ENCODE measurements around the gene PAK4.
A peak's percentile ranks its signal among the peaks of the same experiment; 100 is the strongest.
"Not testable (repeated sequence)": the region's sequence is repeated elsewhere in the genome, so short reads cannot be mapped to it uniquely, and the experiment has no call there.

The PAK4 gene

GRCh38 chr19:39125554-39126311 lies at the start of gene PAK4:
Gene PAK4, plus strand, starts transcription at chr19:39125786. Its CDS starts 43,768 bp downstream, at chr19:39169554.
- intact Hi-C loops (cut with DNase I), result no loop called here
- peak; percentile 96 to 100 (median 98) for DNase-seq

DNA sequence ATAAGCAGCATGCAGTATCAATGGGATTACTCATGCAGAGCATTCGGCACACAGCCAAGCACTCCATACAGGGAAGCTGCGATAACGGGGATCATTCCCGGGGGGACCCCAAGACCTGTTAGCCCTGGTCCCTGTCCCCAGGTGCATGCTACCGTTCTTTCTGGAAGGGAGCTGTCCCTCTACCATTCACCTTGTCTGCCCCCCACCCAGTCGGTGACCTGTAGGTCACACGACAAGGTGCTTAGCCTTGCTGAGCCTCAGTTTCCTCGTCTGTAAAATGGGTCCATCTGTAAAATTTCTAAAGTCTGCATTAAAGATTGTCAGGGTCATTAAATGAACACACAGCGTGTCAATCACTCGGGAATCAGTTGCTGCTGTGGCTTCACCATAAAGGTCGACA lies 48.3 kb upstream of the PAK4 start:
- peak in 1 of 10 donors; percentile 72 for DNase-seq
- intact Hi-C loops (cut with DNase I), result no loop called here

GRCh38 chr19:39078436-39079200 lies 47.0 kb upstream of the PAK4 start:
- DNase-seq, result peak in 4 of 10 donors; percentile 14 to 80 (median 38)
- intact Hi-C loops (cut with DNase I), result no loop called here

- intact Hi-C loops (cut with DNase I), result no loop called here
- DNase-seq, result no peak
Measured at GRCh38 chr19:39080431-39080830, 45.2 kb upstream of the PAK4 start.

GRCh38 chr19:39082167-39082566 lies 43.4 kb upstream of the PAK4 start:
- intact Hi-C loops (cut with DNase I), result no loop called here
- DNase-seq, result peak in 1 of 10 donors; percentile 0

DNA sequence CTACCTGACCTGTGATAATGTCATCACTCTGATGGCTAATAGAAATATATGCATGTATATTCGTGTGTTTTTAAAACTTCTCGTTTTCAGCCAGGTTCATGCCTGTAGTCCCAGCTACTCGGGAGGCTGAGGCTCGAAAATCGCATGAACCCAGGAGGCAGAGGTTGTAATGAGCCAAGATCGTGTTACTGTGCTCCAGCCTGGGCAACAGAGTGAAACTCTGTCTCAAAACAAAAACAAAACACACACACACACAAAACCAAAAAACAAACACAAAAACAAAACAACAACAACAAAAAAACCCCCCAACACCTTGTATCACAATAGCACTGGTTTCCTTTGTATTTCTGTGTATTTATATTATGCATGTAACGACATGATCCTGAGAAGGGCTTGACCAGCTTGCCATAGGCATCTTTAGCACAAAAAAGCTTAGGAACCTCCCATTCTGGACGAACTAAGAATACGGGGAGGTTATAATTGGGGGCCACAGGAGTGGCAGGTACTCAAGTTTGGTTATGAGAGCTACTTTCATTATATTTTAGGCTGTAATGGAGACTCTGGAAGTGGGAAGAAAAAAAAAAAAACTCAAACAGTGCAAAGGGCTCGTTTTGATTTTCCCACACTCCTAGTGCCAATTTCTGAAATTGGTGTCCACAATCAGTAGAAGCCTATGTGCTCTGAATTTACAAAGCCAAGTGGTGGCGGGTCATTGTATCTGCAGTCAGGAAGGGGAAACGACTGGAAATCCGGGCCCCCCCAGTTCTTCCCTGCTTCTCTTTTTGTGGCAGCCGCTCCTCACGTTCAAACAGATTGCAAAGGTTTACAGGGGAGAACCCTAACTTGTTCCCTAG lies 42.6 kb upstream of the PAK4 start:
- peak in 3 of 10 donors; percentile 32 to 85 (median 47) for DNase-seq
- intact Hi-C loops (cut with DNase I), result no loop called here

DNA sequence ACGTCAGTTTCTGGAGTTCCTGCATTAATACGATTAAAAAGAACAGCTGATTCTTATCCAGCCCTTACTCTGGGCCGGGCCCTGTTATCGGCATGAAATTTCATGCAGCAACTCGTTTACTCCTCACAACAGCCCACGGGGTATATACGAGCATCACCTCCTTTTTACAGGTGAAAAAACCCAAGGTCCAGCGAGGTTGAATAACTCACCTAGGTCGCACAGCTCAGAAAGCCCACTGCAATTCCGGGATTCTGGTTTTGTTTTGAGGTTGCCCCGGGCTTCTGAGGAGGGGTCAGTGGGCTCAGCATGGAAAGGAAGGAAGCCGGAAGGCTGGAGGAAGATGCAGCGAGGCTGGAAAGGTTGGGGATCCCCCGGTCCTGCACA lies 42.0 kb upstream of the PAK4 start:
- DNase-seq, result no peak
- intact Hi-C loops (cut with DNase I), result no loop called here

DNA sequence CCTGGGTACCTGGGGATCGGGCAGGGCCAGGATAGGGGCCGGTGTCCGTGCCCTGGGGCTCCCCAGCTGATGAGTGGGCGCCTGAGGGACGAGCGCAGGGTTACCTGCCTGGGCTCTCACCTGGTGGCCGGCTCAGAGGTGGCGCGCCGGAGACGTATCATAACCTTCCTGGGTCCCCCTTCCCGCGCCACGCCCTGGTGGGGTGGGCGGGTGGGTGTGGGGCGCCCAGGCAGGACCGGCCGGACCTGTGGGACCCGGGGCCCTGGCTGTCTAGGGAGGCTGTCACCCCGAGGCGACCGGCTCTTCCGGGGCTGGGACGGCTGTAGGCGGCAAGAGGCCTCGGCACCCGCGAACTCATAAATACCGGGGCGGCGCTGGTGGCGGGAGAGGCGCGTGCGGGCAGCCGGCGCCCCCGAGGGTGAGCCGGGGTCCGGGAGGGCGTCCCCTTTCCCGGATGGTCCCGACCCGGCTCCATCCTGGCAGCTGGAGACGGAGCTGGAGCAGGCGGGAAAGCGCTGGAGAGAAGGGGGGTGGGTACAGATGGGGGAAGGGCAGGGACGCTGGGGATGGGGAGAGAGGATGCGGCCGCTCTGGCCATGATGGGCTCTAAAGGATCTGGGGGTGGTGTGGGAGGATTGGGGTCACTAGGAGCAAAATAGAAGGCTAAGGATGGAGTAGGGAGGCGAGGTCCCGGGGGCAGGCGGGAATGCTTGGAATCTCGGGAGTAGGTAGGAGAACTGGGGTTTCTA lies 41.4 kb upstream of the PAK4 start, which contains the start of gene ACP7:
TSS of gene ACP7 (plus strand) at position 386 of the 749 bp plus-strand sequence. CDS start 902 bp downstream, outside the sequence.
- DNase-seq, result peak in 2 of 10 donors; percentile 34 to 85
- intact Hi-C loops (cut with DNase I), result no loop called here

DNA sequence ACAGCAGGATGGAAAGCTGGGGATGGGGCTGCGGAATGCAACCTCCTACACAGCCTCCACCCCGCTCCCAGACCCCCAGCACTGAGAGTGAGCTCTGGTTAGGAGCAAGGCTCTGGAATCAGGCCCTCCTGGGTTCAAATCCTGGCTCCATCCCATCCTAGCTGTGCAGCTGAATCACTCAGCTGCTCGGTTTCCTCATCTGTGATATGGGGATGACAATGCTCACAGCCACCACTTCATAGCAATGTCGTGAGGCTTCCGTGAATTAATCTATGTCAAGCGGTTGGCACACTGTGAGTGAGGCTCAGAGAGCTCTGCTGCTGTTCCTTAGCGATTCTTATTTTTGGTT lies 40.9 kb upstream of the PAK4 start:
- DNase-seq, result peak in 1 of 10 donors; percentile 29

GRCh38 chr19:39085392-39085791 lies 40.2 kb upstream of the PAK4 start:
- intact Hi-C loops (cut with DNase I), result no loop called here
- peak in 1 of 10 donors; percentile 50 for DNase-seq

More for the DNA sequence above, 40.9 kb upstream of the PAK4 start:
- intact Hi-C loops (cut with DNase I), result no loop called here

GRCh38 chr19:39086386-39086785 lies 39.2 kb upstream of the PAK4 start:
- intact Hi-C loops (cut with DNase I), result no loop called here
- peak in 1 of 10 donors; percentile 14 for DNase-seq

GRCh38 chr19:39087907-39088686 lies 37.5 kb upstream of the PAK4 start:
- peak in 1 of 10 donors; percentile 7 for DNase-seq
- intact Hi-C loops (cut with DNase I), result no loop called here

DNA sequence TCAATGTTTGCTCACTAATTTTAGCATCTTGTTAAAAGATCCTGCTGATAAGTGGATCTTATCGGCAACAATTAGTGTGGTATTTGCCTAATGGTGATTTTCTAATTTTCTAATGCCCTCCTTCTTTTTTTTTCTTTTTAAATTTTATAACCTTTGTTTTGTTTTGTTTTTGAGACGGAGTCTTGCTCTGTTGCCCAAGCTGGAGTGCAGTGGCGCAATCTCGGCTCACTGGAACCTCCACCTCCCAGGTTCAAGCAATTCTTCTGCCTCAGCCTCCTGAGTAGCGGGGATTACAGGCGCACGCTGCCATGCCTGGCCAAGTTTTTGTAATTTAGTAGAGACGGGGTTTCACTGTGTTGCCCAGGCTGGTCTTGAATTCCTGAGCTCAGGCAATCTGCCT lies 35.6 kb upstream of the PAK4 start:
- intact Hi-C loops (cut with DNase I), result not testable (repeated sequence)
- peak in 1 of 10 donors; percentile 16 for DNase-seq

- no peak for DNase-seq
- intact Hi-C loops (cut with DNase I), result no loop called here
Measured at GRCh38 chr19:39090881-39091280, 34.7 kb upstream of the PAK4 start.

- intact Hi-C loops (cut with DNase I), result not testable (repeated sequence)
- DNase-seq, result peak in 1 of 10 donors; percentile 32
Measured at GRCh38 chr19:39095799-39096540, 29.6 kb upstream of the PAK4 start.

GRCh38 chr19:39097299-39097698 lies 28.3 kb upstream of the PAK4 start:
- peak in 1 of 10 donors; percentile 21 for DNase-seq
- intact Hi-C loops (cut with DNase I), result no loop called here

DNA sequence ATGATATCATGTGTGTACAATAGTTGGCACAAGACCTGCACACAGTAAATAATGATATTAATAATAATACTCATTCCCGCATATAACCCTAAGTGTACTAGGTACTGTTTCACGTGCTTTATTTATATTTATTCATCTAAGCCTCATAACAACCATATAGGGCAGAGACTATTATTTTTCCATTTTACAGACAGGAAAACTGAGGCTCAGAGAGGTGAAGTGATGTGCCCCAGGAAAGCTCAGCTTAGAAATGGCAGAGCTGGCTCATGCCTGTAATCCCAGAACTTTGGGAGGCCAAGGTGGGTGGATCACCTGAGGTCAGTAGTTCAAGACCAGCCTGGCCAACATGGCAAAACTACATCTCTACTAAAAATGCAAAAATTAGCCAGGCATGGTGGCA lies 27.9 kb upstream of the PAK4 start:
- intact Hi-C loops (cut with DNase I), result no loop called here
- DNase-seq, result peak in 1 of 10 donors; percentile 1
